ENCODE measurements around the gene GLIPR1L1. TPM values are rescaled to one million over a fixed set of nuclear protein-coding genes. Genes with fewer than 3 reads are reported as not detected.

Gene GLIPR1L1
- polyA plus RNA-seq, 1 donor from 2014 or later = not detected

- Histone ChIP-seq H3K27me3 (ENCODE audit: insufficient read depth, low read depth, low read length) (no peaks in the 10 kb centered on the region), H2AFZ (ENCODE audit: low read depth, low read length) (no peak overlapping the region), H3K9me2 (ENCODE audit: insufficient read depth, low read length) (no peaks in the 10 kb centered on the region), H3K27ac (ENCODE audit: low read length) (no peak overlapping the region), H3F3A (ENCODE audit: insufficient read depth, low read length, poor library complexity, severe bottlenecking) (no peaks in the 10 kb centered on the region), H3K4me3 (ENCODE audit: low read length) (no peak overlapping the region), H3K79me2 (replicated peaks; ENCODE audit: insufficient read depth, low read length) (no peaks in the 10 kb centered on the region), H4K20me1 (ENCODE audit: insufficient read depth) (no peaks in the 10 kb centered on the region), H3K36me3 (ENCODE audit: insufficient read depth, low read length) (no peaks in the 10 kb centered on the region), H3K9ac (ENCODE audit: low read length) (no peak overlapping the region), H3K9me3 (ENCODE audit: low read length) (no peaks in the 10 kb centered on the region), H3K4me2 (ENCODE audit: low read length) (no peak overlapping the region)
- TF ChIP-seq RAD21 (conservative IDR thresholded peaks at IDR 0.05) = no peak
- TF ChIP-seq TAF1 (IDR thresholded peaks at IDR 0.05; ENCODE audit: low read depth) = no peak
- TF ChIP-seq EP300 (conservative IDR thresholded peaks at IDR 0.05; ENCODE audit: poor library complexity, severe bottlenecking) = no peak
- no peak for TF ChIP-seq POLR2AphosphoS5 (IDR thresholded peaks at IDR 0.05)
- TF ChIP-seq EZH2 (IDR thresholded peaks at IDR 0.05; ENCODE audit: borderline replicate concordance, insufficient read depth, low read length, poor library complexity, severe bottlenecking) = no peak
- no peak for TF ChIP-seq REST (IDR thresholded peaks at IDR 0.05; ENCODE audit: borderline replicate concordance)
- TF ChIP-seq SMC3 (conservative IDR thresholded peaks at IDR 0.05; ENCODE audit: poor library complexity) = no peak
- no peak for TF ChIP-seq MXI1 (conservative IDR thresholded peaks at IDR 0.05; ENCODE audit: poor library complexity, severe bottlenecking)
- TF ChIP-seq CTCF (IDR thresholded peaks at IDR 0.05; ENCODE audit: poor library complexity, severe bottlenecking) = no peak
These were observed 26.2 kb upstream of the GLIPR1L1 start for GRCh38 chr12:75308279-75308678.

- Histone ChIP-seq H4K20me1 (ENCODE audit: insufficient read depth) (no peaks in the 10 kb centered on the region), H3K79me2 (replicated peaks; ENCODE audit: insufficient read depth, low read length) (no peaks in the 10 kb centered on the region), H3K9me2 (ENCODE audit: insufficient read depth, low read length) (no peaks in the 10 kb centered on the region), H3K9me3 (ENCODE audit: low read length) (no peaks in the 10 kb centered on the region), H3K4me2 (ENCODE audit: low read length) (no peak overlapping the region), H3F3A (ENCODE audit: insufficient read depth, low read length, poor library complexity, severe bottlenecking) (no peaks in the 10 kb centered on the region), H2AFZ (ENCODE audit: low read depth, low read length) (no peak overlapping the region), H3K27ac (ENCODE audit: low read length) (no peak overlapping the region), H3K36me3 (ENCODE audit: insufficient read depth, low read length) (no peaks in the 10 kb centered on the region), H3K27me3 (ENCODE audit: insufficient read depth, low read depth, low read length) (no peaks in the 10 kb centered on the region), H3K4me3 (ENCODE audit: low read length) (no peak overlapping the region), H3K9ac (ENCODE audit: low read length) (no peak overlapping the region)
- no peak for TF ChIP-seq POLR2AphosphoS5 (IDR thresholded peaks at IDR 0.05)
- TF ChIP-seq EP300 (conservative IDR thresholded peaks at IDR 0.05; ENCODE audit: poor library complexity, severe bottlenecking) = no peak
- no peak for TF ChIP-seq REST (IDR thresholded peaks at IDR 0.05; ENCODE audit: borderline replicate concordance)
- no peak for TF ChIP-seq EZH2 (IDR thresholded peaks at IDR 0.05; ENCODE audit: borderline replicate concordance, insufficient read depth, low read length, poor library complexity, severe bottlenecking)
- TF ChIP-seq TAF1 (IDR thresholded peaks at IDR 0.05; ENCODE audit: low read depth) = no peak
These were observed 23.1 kb upstream of the GLIPR1L1 start for GRCh38 chr12:75311369-75311768.
